GM12875 (cell line): Measurements from ENCODE around the gene RGS21.

Experiments
- H3K4me3 ChIP-seq: one replicate; pipeline ENCODE4 v1.5.1; 2011; ENCODE audit warnings: low read depth, low read length, control low read depth
- TF ChIP-seq, protein P1 (sequence below): IDR thresholded peaks from 2 replicates; pipeline ENCODE4 v1.5.1; 2011; ENCODE audit warnings: low read depth, mild to moderate bottlenecking, control low read depth, inconsistent platforms, low read length, moderate library complexity, borderline replicate concordance; ENCODE audit not compliant: insufficient read depth

The RGS21 gene

DNA sequence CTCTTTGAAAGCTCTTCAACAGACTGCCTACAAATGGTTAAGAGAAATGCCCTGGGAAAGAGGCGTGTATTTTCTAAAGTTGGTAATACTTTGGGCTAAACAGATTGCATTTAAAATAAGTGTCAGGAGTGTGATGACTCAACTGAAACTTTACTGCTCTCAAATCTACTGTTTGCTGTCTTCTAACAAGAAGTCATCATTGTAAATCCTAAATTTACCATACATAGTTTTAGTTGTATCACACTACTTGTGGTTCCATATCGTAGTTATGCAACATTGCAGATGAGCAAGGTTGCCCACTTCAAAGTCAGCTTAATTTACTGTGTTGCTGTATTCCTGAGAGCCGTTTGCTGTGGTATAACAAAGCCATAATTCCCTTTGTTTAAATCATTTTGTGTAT lies 59.6 kb downstream of the RGS21 start:
- TF ChIP-seq, protein P1, sequence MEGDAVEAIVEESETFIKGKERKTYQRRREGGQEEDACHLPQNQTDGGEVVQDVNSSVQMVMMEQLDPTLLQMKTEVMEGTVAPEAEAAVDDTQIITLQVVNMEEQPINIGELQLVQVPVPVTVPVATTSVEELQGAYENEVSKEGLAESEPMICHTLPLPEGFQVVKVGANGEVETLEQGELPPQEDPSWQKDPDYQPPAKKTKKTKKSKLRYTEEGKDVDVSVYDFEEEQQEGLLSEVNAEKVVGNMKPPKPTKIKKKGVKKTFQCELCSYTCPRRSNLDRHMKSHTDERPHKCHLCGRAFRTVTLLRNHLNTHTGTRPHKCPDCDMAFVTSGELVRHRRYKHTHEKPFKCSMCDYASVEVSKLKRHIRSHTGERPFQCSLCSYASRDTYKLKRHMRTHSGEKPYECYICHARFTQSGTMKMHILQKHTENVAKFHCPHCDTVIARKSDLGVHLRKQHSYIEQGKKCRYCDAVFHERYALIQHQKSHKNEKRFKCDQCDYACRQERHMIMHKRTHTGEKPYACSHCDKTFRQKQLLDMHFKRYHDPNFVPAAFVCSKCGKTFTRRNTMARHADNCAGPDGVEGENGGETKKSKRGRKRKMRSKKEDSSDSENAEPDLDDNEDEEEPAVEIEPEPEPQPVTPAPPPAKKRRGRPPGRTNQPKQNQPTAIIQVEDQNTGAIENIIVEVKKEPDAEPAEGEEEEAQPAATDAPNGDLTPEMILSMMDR = no peak
- no peak overlapping the region for H3K4me3 ChIP-seq

- TF ChIP-seq, protein P1 = no peak
These were observed 61.5 kb downstream of the RGS21 start for GRCh38 chr1:192378276-192378675.

DNA sequence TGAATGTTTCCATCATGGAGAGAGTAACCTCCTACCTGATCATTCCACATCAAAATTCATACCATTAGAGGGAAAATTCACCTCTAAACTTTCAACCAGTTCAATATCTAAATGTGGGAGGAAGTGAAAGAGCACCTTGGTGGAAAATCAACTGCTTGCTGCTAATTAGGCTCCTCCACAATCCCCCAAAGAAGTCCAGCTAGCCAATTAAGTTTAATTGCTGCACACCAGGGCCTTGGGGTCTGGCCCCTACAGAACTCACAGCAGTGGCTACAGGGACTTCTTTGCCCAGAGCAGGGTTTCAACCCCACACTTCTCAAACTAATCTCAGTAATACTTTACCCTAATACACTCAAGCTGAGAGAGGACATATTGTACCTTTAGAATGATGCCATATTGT lies 62.1 kb downstream of the RGS21 start:
- no peak overlapping the region for H3K4me3 ChIP-seq
- TF ChIP-seq, protein P1 = no peak

More at GRCh38 chr1:192378276-192378675, 61.5 kb downstream of the RGS21 start:
- no peak overlapping the region for H3K4me3 ChIP-seq

GRCh38 chr1:192379554-192379953 lies 62.8 kb downstream of the RGS21 start:
- H3K4me3 ChIP-seq = no peak overlapping the region
- TF ChIP-seq, protein P1 = no peak

- TF ChIP-seq, protein P1 = no peak
- no peak overlapping the region for H3K4me3 ChIP-seq
These were observed 66.0 kb downstream of the RGS21 start for GRCh38 chr1:192382758-192383157.

- TF ChIP-seq, protein P1 = no peak
- H3K4me3 ChIP-seq = no peak overlapping the region
These were observed 69.4 kb downstream of the RGS21 start for GRCh38 chr1:192386051-192386650.

GRCh38 chr1:192395211-192395610 lies 78.4 kb downstream of the RGS21 start:
- TF ChIP-seq, protein P1 = no peak
- H3K4me3 ChIP-seq = no peak overlapping the region
